Erythroblast (primary cell): ENCODE measurements around the gene USP22.

ENCODE experiments used
- GATA1 ChIP-seq: IDR thresholded peaks from 2 replicates; pipeline ENCODE4 v1.6.1; 2011; ENCODE audit warnings: low read depth, mild to moderate bottlenecking, control low read depth, low read length, moderate library complexity
- POLR2A ChIP-seq: IDR thresholded peaks from 2 replicates; pipeline ENCODE4 v1.6.1; 2011; ENCODE audit warnings: mild to moderate bottlenecking, low read length

- no peak for TF ChIP-seq POLR2A
- no peak for TF ChIP-seq GATA1
These were observed 51.4 kb downstream of the USP22 start for GRCh38 chr17:20991276-20992037.
